ENCODE results near the gene IFI44L. TPM values are rescaled to one million over a fixed set of nuclear protein-coding genes. Genes with fewer than 3 reads are reported as not detected.

The IFI44L gene
- total and polyA plus RNA-seq, 8 donors, result 3.3 to 24.0 (median 4.2) TPM

GRCh38 chr1:78604643-78605042 lies 15.6 kb upstream of the IFI44L start:
- no peak overlapping the region for H3K4me3 ChIP-seq
- intact Hi-C loops (cut with DNase I), result loop anchor here in 1 of 2 donors (5.0 kb wide), 1 partner anchor 457 kb away; no protein-coding TSS in a partner anchor
- H3K27ac ChIP-seq, result no peak overlapping the region
- no peaks in the 10 kb centered on the region for H3K9me3 ChIP-seq
- H3K27me3 ChIP-seq, result no peaks in the 10 kb centered on the region
- ATAC-seq, result no peak
- no peaks in the 10 kb centered on the region for H3K4me1 ChIP-seq
- no peak for DNase-seq
- TF ChIP-seq, protein P1, sequence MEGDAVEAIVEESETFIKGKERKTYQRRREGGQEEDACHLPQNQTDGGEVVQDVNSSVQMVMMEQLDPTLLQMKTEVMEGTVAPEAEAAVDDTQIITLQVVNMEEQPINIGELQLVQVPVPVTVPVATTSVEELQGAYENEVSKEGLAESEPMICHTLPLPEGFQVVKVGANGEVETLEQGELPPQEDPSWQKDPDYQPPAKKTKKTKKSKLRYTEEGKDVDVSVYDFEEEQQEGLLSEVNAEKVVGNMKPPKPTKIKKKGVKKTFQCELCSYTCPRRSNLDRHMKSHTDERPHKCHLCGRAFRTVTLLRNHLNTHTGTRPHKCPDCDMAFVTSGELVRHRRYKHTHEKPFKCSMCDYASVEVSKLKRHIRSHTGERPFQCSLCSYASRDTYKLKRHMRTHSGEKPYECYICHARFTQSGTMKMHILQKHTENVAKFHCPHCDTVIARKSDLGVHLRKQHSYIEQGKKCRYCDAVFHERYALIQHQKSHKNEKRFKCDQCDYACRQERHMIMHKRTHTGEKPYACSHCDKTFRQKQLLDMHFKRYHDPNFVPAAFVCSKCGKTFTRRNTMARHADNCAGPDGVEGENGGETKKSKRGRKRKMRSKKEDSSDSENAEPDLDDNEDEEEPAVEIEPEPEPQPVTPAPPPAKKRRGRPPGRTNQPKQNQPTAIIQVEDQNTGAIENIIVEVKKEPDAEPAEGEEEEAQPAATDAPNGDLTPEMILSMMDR (IDR thresholded peaks at IDR 0.05), result no peak
- H3K36me3 ChIP-seq, result no peaks in the 10 kb centered on the region

GRCh38 chr1:78606274-78606673 lies 14.0 kb upstream of the IFI44L start:
- ATAC-seq, result peak; percentile 46
- Histone ChIP-seq H3K36me3 (no peaks in the 10 kb centered on the region), H3K9me3 (no peaks in the 10 kb centered on the region), H3K4me3 (no peak overlapping the region), H3K27me3 (no peaks in the 10 kb centered on the region), H3K27ac (no peak overlapping the region), H3K4me1 (no peaks in the 10 kb centered on the region)
- DNase-seq, result no peak
- intact Hi-C loops (cut with DNase I), result loop anchor here in 1 of 2 donors (5.0 kb wide), 1 partner anchor 459 kb away; no protein-coding TSS in a partner anchor
- TF ChIP-seq, protein P1 (IDR thresholded peaks at IDR 0.05), result no peak

DNA sequence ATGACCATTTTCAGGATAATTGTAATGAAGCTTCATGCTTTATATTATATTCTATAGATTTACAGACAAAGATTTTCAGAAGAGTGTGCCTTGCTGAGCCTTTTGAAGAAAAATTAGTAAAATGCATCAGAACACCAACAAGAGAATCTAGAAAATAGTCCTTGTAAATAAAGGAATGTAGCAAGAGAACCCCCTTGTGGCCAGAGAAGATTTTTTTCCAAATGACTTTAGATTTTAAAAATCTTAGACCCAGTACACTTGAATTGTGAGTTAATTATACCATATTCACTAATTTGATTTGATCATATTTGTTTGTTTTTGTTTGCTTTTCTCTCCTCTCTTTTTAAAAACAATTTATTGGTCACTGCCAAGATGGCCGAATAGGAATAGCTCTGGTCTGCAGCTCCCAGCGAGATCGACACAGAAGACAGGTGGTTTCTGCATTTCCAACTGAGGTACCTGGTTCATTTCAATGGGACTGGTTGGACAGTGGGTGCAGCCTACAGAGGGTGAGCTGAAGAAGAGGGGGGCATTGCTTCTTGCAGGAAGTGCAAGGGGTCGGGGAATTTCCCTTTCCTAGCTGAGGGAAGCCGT lies 12.8 kb upstream of the IFI44L start:
- Histone ChIP-seq H3K9me3 (no peaks in the 10 kb centered on the region), H3K36me3 (no peaks in the 10 kb centered on the region), H3K27ac (no peak overlapping the region), H3K27me3 (no peaks in the 10 kb centered on the region), H3K4me1 (no peaks in the 10 kb centered on the region), H3K4me3 (no peak overlapping the region)
- intact Hi-C loops (cut with DNase I), result loop anchor here in 1 of 2 donors (5.0 kb wide), 1 partner anchor 460 kb away; no protein-coding TSS in a partner anchor
- TF ChIP-seq, protein P1 (IDR thresholded peaks at IDR 0.05), result peak; percentile 38 to 61
- DNase-seq, result peak in 1 of 4 donors; percentile 21
- peak; percentile 64 for ATAC-seq

DNA sequence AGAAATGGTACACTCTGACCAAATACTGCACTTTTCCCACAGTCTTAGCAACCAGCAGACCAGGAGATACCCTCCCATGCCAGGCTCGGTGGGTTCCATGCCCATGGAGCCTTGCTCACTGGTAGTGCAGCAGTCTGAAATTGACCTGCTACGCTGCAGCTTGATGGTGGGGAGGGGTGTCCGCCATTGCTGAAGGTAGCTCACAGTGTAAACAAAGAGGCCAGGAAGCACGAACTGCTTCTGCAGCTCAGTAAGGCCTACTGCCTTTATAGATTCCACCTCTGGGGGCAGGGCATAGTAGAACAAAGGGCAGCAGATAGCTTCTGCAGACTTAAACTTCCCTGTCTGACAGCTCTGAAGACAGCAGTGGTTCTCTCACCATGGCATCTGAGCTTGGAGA lies 12.3 kb upstream of the IFI44L start:
- Histone ChIP-seq H3K36me3 (no peaks in the 10 kb centered on the region), H3K4me3 (no peak overlapping the region), H3K27me3 (no peaks in the 10 kb centered on the region), H3K4me1 (no peaks in the 10 kb centered on the region), H3K27ac (no peak overlapping the region), H3K9me3 (no peaks in the 10 kb centered on the region)
- TF ChIP-seq, protein P1 (IDR thresholded peaks at IDR 0.05), result no peak
- intact Hi-C loops (cut with DNase I), result loop anchor here in 1 of 2 donors (5.0 kb wide), 1 partner anchor 461 kb away; no protein-coding TSS in a partner anchor
- peak in 1 of 4 donors; percentile 24 for DNase-seq
- ATAC-seq, result no peak

- Histone ChIP-seq H3K4me3 (no peak overlapping the region), H3K36me3 (no peaks in the 10 kb centered on the region), H3K9me3 (no peaks in the 10 kb centered on the region), H3K4me1 (peaks cover 6 to 29% of the 10 kb centered on the region in 2 donors), H3K27ac (no peak overlapping the region), H3K27me3 (no peaks in the 10 kb centered on the region)
- ATAC-seq (peak; percentile 94), DNase-seq (peak; percentile 26 to 87 (median 62))
- intact Hi-C loops (cut with DNase I), result loop anchor here in 1 of 2 donors (5.0 kb wide), 1 partner anchor 60 kb away; no protein-coding TSS in a partner anchor
- TF ChIP-seq, protein P1 (IDR thresholded peaks at IDR 0.05), result peak; percentile 70 to 83
Observed at GRCh38 chr1:78617615-78618026, 2.6 kb upstream of the IFI44L start.

Measured in left lung (tissue), 10 donors.